Astrocyte (in vitro differentiated cells and primary cell): ENCODE measurements around the gene HMGB1. TPM values are rescaled to one million over a fixed set of nuclear protein-coding genes. Genes with fewer than 3 reads are reported as not detected.

Experiments used
- DNase-seq: peaks from one replicate; pipeline ENCODE4 v3.0.0-alpha.2; 2010; ENCODE audit warnings: low read depth
- FAIRE-seq: peaks from 2 replicates; lab custom pipeline; 2011; peaks lifted over from hg19 to GRCh38; lab: Jason Lieb, UNC
- H2AFZ ChIP-seq: 2 replicates; pipeline ENCODE4 v1.6.0; 2012; ENCODE audit warnings: low read depth, low read length, inconsistent platforms
- H3K27ac ChIP-seq: 2 replicates; pipeline ENCODE4 v1.5.1; 2011; ENCODE audit warnings: low read depth, low read length, inconsistent platforms
- H3K27me3 ChIP-seq: 2 replicates; pipeline ENCODE4 v1.6.0; 2011; ENCODE audit warnings: low read length, inconsistent platforms; ENCODE audit not compliant: insufficient read depth
- H3K36me3 ChIP-seq: 2 replicates; pipeline ENCODE4 v1.5.1; 2011; ENCODE audit warnings: low read length, inconsistent platforms; ENCODE audit not compliant: insufficient read depth
- H3K4me1 ChIP-seq: 2 replicates; pipeline ENCODE4 v1.5.1; 2011; ENCODE audit warnings: low read length, inconsistent platforms; ENCODE audit not compliant: insufficient read depth
- H3K4me2 ChIP-seq: 2 replicates; pipeline ENCODE4 v1.6.0; 2012; ENCODE audit warnings: low read length, inconsistent platforms
- H3K4me3 ChIP-seq: 2 replicates; pipeline ENCODE4 v1.5.1; 2011; ENCODE audit warnings: low read depth, mild to moderate bottlenecking, low read length, inconsistent platforms; ENCODE audit not compliant: insufficient read depth
- H3K79me2 ChIP-seq: 2 replicates; pipeline ENCODE4 v1.6.0; 2012; ENCODE audit warnings: mild to moderate bottlenecking, low read length, inconsistent platforms; ENCODE audit not compliant: insufficient read depth
- H3K9ac ChIP-seq: 2 replicates; pipeline ENCODE4 v1.6.0; 2012; ENCODE audit warnings: mild to moderate bottlenecking, low read length, inconsistent platforms
- H3K9me3 ChIP-seq: 2 replicates; pipeline ENCODE4 v1.5.1; 2012; ENCODE audit warnings: low read depth, mild to moderate bottlenecking, low read length, inconsistent platforms; ENCODE audit not compliant: insufficient read depth
- H4K20me1 ChIP-seq: 2 replicates; pipeline ENCODE4 v1.6.0; 2012; ENCODE audit warnings: low read length, inconsistent platforms; ENCODE audit not compliant: insufficient read depth
- H3K27ac Mint-ChIP-seq: one replicate; pipeline ENCODE4 v1.8.0; 2021; ENCODE audit warnings: mild to moderate bottlenecking, mixed read lengths; ENCODE audit not compliant: unreplicated experiment
- H3K27me3 Mint-ChIP-seq: one replicate; pipeline ENCODE4 v1.8.0; 2021; ENCODE audit warnings: low read depth, mixed read lengths; ENCODE audit not compliant: unreplicated experiment
- H3K36me3 Mint-ChIP-seq: one replicate; pipeline ENCODE4 v1.8.0; 2021; ENCODE audit warnings: low read depth, mixed read lengths; ENCODE audit not compliant: unreplicated experiment
- H3K4me1 Mint-ChIP-seq: one replicate; pipeline ENCODE4 v1.8.0; 2021; ENCODE audit warnings: low read depth, mixed read lengths; ENCODE audit not compliant: unreplicated experiment
- H3K4me3 Mint-ChIP-seq: one replicate; pipeline ENCODE4 v1.8.0; 2021; ENCODE audit warnings: mild to moderate bottlenecking, moderate library complexity, mixed read lengths; ENCODE audit not compliant: unreplicated experiment
- H3K9me3 Mint-ChIP-seq: one replicate; pipeline ENCODE4 v1.8.0; 2021; ENCODE audit warnings: mild to moderate bottlenecking, mixed read lengths; ENCODE audit not compliant: unreplicated experiment
- CTCF ChIP-seq: IDR thresholded peaks from 2 replicates; pipeline ENCODE4 v1.5.1; 2011; ENCODE audit warnings: low read depth, mild to moderate bottlenecking, inconsistent platforms, low read length, moderate library complexity; ENCODE audit not compliant: insufficient read depth
- EZH2 ChIP-seq: IDR thresholded peaks from 2 replicates; pipeline ENCODE4 v1.6.1; 2012; ENCODE audit warnings: mild to moderate bottlenecking, low read length, inconsistent platforms; ENCODE audit not compliant: insufficient read depth
- total RNA-seq: library from RNA; stranded (reverse); gene quantifications from 2 replicates; pipeline ENCODE4 v1.2.1, GENCODE V29; 2021

Gene HMGB1
- total RNA-seq, 1 donor from 2014 or later, result 200 TPM

- Mint-ChIP-seq H3K9me3 (no peaks in the 10 kb centered on the region), H3K27ac (no peak overlapping the region), H3K4me3 (no peak overlapping the region), H3K27me3 (peaks cover 22% of the 10 kb centered on the region), H3K36me3 (peaks cover 3% of the 10 kb centered on the region), H3K4me1 (peaks cover 6% of the 10 kb centered on the region)
- Histone ChIP-seq H3K27me3 (no peaks in the 10 kb centered on the region), H3K36me3 (no peaks in the 10 kb centered on the region), H3K79me2 (no peaks in the 10 kb centered on the region), H3K27ac (no peak overlapping the region), H3K9ac (no peak overlapping the region), H3K9me3 (no peaks in the 10 kb centered on the region), H4K20me1 (no peaks in the 10 kb centered on the region), H2AFZ (no peak overlapping the region), H3K4me1 (peaks cover 8% of the 10 kb centered on the region), H3K4me3 (no peak overlapping the region), H3K4me2 (no peak overlapping the region)
- FAIRE-seq (no peak), DNase-seq (no peak)
- TF ChIP-seq CTCF (no peak), EZH2 (no peak)
Observed at GRCh38 chr13:30418717-30419459, 46.8 kb downstream of the HMGB1 start.

GRCh38 chr13:30418075-30418716 lies 47.5 kb downstream of the HMGB1 start:
- H2AFZ ChIP-seq, result no peak overlapping the region
- Mint-ChIP-seq H3K36me3 (peaks cover 3% of the 10 kb centered on the region), H3K9me3 (no peaks in the 10 kb centered on the region), H3K27ac (no peak overlapping the region), H3K4me3 (no peak overlapping the region), H3K4me1 (peaks cover 6% of the 10 kb centered on the region), H3K27me3 (peaks cover 21% of the 10 kb centered on the region)
- no peaks in the 10 kb centered on the region for H3K36me3 ChIP-seq
- no peak overlapping the region for H3K4me2 ChIP-seq
- H3K4me1 ChIP-seq, result peaks cover 8% of the 10 kb centered on the region
- no peaks in the 10 kb centered on the region for H4K20me1 ChIP-seq
- TF ChIP-seq CTCF (no peak), EZH2 (no peak)
- H3K27me3 ChIP-seq, result no peaks in the 10 kb centered on the region
- FAIRE-seq (peak; percentile 54), DNase-seq (no peak)
- no peak overlapping the region for H3K9ac ChIP-seq
- no peaks in the 10 kb centered on the region for H3K79me2 ChIP-seq
- H3K27ac ChIP-seq, result no peak overlapping the region
- no peak overlapping the region for H3K4me3 ChIP-seq
- H3K9me3 ChIP-seq, result no peaks in the 10 kb centered on the region

- no peak overlapping the region for H3K4me2 ChIP-seq
- FAIRE-seq (no peak), DNase-seq (no peak)
- H3K27ac ChIP-seq, result no peak overlapping the region
- H3K4me3 Mint-ChIP-seq, result no peak overlapping the region
- peaks cover 21% of the 10 kb centered on the region for H3K27me3 Mint-ChIP-seq
- no peak overlapping the region for H2AFZ ChIP-seq
- no peaks in the 10 kb centered on the region for H3K79me2 ChIP-seq
- TF ChIP-seq CTCF (no peak), EZH2 (no peak)
- no peaks in the 10 kb centered on the region for H4K20me1 ChIP-seq
- no peak overlapping the region for H3K4me3 ChIP-seq
- no peaks in the 10 kb centered on the region for H3K9me3 ChIP-seq
- no peaks in the 10 kb centered on the region for H3K36me3 ChIP-seq
- peaks cover 8% of the 10 kb centered on the region for H3K4me1 ChIP-seq
- no peak overlapping the region for H3K9ac ChIP-seq
- no peaks in the 10 kb centered on the region for H3K27me3 ChIP-seq
- H3K36me3 Mint-ChIP-seq, result peaks cover 3% of the 10 kb centered on the region
- peaks cover 6% of the 10 kb centered on the region for H3K4me1 Mint-ChIP-seq
- no peak overlapping the region for H3K27ac Mint-ChIP-seq
- H3K9me3 Mint-ChIP-seq, result no peaks in the 10 kb centered on the region
Observed at GRCh38 chr13:30416471-30416870, 49.3 kb downstream of the HMGB1 start.
